Measurements from ENCODE around the gene RNASEL. TPM values are rescaled to one million over a fixed set of nuclear protein-coding genes. Genes with fewer than 3 reads are reported as not detected.

Gene RNASEL
- total and polyA plus RNA-seq, 2 of the 13 experiments (the other 11 are each of a cell fraction or from before 2014, with no cell fraction given) = 0.05 to 0.20 TPM

DNA sequence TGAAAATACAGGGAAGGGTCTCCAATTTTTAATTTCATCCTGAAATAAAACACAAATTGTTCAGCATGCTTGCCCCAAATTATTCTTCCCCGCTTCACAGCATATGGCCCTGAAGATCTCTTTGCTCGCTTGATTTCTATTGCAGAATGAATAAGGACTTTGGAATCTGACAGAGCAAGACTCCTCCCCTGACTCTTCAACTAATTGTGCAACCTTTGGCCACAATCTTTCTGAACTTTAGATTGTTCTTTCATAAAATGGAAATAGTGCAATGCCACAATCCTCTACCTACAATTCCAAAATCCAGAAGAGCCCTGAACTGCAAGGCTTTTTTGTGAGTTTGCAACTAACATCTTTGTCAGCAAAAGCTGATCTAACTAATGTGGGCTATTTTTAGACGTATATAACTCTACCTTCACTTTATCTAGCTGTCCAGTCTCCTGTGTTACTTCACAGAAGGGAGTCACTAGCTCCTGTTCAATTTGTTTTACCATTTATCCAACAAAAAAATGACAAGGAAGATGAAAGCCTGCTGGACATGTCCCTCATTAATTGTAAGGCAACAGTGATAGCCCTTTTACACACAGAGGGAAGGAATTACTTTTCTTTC lies 13.4 kb downstream of the RNASEL start (continued):
- TF ChIP-seq SIN3B (IDR thresholded peaks at IDR 0.05; ENCODE audit: low read length) = no peak
- TF ChIP-seq, protein P1, sequence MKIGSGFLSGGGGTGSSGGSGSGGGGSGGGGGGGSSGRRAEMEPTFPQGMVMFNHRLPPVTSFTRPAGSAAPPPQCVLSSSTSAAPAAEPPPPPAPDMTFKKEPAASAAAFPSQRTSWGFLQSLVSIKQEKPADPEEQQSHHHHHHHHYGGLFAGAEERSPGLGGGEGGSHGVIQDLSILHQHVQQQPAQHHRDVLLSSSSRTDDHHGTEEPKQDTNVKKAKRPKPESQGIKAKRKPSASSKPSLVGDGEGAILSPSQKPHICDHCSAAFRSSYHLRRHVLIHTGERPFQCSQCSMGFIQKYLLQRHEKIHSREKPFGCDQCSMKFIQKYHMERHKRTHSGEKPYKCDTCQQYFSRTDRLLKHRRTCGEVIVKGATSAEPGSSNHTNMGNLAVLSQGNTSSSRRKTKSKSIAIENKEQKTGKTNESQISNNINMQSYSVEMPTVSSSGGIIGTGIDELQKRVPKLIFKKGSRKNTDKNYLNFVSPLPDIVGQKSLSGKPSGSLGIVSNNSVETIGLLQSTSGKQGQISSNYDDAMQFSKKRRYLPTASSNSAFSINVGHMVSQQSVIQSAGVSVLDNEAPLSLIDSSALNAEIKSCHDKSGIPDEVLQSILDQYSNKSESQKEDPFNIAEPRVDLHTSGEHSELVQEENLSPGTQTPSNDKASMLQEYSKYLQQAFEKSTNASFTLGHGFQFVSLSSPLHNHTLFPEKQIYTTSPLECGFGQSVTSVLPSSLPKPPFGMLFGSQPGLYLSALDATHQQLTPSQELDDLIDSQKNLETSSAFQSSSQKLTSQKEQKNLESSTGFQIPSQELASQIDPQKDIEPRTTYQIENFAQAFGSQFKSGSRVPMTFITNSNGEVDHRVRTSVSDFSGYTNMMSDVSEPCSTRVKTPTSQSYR (CRISPR knock-in tag; IDR thresholded peaks at IDR 0.05; ENCODE audit: borderline replicate concordance) = no peak
- TF ChIP-seq ZNF674 (CRISPR knock-in tag; IDR thresholded peaks at IDR 0.05; ENCODE audit: low read depth) = no peak
- no peak for TF ChIP-seq THAP8 (CRISPR knock-in tag; IDR thresholded peaks at IDR 0.05; ENCODE audit: borderline replicate concordance)
- TF ChIP-seq ZSCAN21 (CRISPR knock-in tag; IDR thresholded peaks at IDR 0.05; ENCODE audit: borderline replicate concordance) = no peak
- no peak for TF ChIP-seq ZNF44 (CRISPR knock-in tag; IDR thresholded peaks at IDR 0.05)
- peak; percentile 66 for TF ChIP-seq CEBPG (CRISPR knock-in tag; IDR thresholded peaks at IDR 0.05)
- no peak for TF ChIP-seq RFX3 (CRISPR knock-in tag; IDR thresholded peaks at IDR 0.05)
- TF ChIP-seq, protein P2, sequence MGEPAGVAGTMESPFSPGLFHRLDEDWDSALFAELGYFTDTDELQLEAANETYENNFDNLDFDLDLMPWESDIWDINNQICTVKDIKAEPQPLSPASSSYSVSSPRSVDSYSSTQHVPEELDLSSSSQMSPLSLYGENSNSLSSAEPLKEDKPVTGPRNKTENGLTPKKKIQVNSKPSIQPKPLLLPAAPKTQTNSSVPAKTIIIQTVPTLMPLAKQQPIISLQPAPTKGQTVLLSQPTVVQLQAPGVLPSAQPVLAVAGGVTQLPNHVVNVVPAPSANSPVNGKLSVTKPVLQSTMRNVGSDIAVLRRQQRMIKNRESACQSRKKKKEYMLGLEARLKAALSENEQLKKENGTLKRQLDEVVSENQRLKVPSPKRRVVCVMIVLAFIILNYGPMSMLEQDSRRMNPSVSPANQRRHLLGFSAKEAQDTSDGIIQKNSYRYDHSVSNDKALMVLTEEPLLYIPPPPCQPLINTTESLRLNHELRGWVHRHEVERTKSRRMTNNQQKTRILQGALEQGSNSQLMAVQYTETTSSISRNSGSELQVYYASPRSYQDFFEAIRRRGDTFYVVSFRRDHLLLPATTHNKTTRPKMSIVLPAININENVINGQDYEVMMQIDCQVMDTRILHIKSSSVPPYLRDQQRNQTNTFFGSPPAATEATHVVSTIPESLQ (CRISPR knock-in tag; conservative IDR thresholded peaks at IDR 0.05) = no peak
- TF ChIP-seq ZNF501 (CRISPR knock-in tag; IDR thresholded peaks at IDR 0.05) = no peak
- TF ChIP-seq, protein P3, sequence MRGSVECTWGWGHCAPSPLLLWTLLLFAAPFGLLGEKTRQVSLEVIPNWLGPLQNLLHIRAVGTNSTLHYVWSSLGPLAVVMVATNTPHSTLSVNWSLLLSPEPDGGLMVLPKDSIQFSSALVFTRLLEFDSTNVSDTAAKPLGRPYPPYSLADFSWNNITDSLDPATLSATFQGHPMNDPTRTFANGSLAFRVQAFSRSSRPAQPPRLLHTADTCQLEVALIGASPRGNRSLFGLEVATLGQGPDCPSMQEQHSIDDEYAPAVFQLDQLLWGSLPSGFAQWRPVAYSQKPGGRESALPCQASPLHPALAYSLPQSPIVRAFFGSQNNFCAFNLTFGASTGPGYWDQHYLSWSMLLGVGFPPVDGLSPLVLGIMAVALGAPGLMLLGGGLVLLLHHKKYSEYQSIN (CRISPR knock-in tag; IDR thresholded peaks at IDR 0.05; ENCODE audit: borderline replicate concordance) = no peak
- no peak for TF ChIP-seq ZNF644 (CRISPR knock-in tag; IDR thresholded peaks at IDR 0.05; ENCODE audit: low read depth)
- TF ChIP-seq ZNF570 (CRISPR knock-in tag; IDR thresholded peaks at IDR 0.05; ENCODE audit: borderline replicate concordance) = no peak
- TF ChIP-seq, protein P4, sequence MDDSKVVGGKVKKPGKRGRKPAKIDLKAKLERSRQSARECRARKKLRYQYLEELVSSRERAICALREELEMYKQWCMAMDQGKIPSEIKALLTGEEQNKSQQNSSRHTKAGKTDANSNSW (CRISPR knock-in tag; IDR thresholded peaks at IDR 0.05; ENCODE audit: borderline replicate concordance) = no peak
- TF ChIP-seq, protein P5, sequence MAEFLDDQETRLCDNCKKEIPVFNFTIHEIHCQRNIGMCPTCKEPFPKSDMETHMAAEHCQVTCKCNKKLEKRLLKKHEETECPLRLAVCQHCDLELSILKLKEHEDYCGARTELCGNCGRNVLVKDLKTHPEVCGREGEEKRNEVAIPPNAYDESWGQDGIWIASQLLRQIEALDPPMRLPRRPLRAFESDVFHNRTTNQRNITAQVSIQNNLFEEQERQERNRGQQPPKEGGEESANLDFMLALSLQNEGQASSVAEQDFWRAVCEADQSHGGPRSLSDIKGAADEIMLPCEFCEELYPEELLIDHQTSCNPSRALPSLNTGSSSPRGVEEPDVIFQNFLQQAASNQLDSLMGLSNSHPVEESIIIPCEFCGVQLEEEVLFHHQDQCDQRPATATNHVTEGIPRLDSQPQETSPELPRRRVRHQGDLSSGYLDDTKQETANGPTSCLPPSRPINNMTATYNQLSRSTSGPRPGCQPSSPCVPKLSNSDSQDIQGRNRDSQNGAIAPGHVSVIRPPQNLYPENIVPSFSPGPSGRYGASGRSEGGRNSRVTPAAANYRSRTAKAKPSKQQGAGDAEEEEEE (CRISPR knock-in tag; IDR thresholded peaks at IDR 0.05; ENCODE audit: borderline replicate concordance) = no peak
- 0 out of 2 replicates have a peak, but pooled peaks have one; percentile 17 for TF ChIP-seq FOSL2 (CRISPR knock-in tag; IDR thresholded peaks at IDR 0.05)
- TF ChIP-seq NCOR1 (IDR thresholded peaks at IDR 0.05; ENCODE audit: borderline replicate concordance, low read length) = peak; percentile 76; the same call in 1 of the 2 replicates
- TF ChIP-seq GABPB1 (CRISPR knock-in tag; IDR thresholded peaks at IDR 0.05) = no peak
- no peak for TF ChIP-seq KLF11 (CRISPR knock-in tag; IDR thresholded peaks at IDR 0.05)
- no peak for TF ChIP-seq PHF21A (CRISPR knock-in tag; IDR thresholded peaks at IDR 0.05)
- no peak for TF ChIP-seq IRF2 (CRISPR knock-in tag; IDR thresholded peaks at IDR 0.05)
